Choroid plexus epithelial cell (primary cell): Measurements from ENCODE around the gene STIP1.
A peak's percentile ranks its signal among the peaks of the same experiment; 100 is the strongest.

Experiments
- DNase-seq: peaks from one replicate; pipeline ENCODE4 v3.0.0-alpha.2; 2010; ENCODE audit warnings: low read depth
- H3K4me3 ChIP-seq: 2 replicates; pipeline ENCODE4 v1.5.1; 2011; ENCODE audit warnings: low read depth, mild to moderate bottlenecking, control low read depth, low read length, moderate library complexity
- TF ChIP-seq, protein P1 (sequence below): conservative IDR thresholded peaks from 2 replicates; pipeline ENCODE4 v1.5.1; 2011; ENCODE audit warnings: low read depth, mild to moderate bottlenecking, control low read depth, inconsistent platforms, low read length, moderate library complexity

STIP1 gene

DNA sequence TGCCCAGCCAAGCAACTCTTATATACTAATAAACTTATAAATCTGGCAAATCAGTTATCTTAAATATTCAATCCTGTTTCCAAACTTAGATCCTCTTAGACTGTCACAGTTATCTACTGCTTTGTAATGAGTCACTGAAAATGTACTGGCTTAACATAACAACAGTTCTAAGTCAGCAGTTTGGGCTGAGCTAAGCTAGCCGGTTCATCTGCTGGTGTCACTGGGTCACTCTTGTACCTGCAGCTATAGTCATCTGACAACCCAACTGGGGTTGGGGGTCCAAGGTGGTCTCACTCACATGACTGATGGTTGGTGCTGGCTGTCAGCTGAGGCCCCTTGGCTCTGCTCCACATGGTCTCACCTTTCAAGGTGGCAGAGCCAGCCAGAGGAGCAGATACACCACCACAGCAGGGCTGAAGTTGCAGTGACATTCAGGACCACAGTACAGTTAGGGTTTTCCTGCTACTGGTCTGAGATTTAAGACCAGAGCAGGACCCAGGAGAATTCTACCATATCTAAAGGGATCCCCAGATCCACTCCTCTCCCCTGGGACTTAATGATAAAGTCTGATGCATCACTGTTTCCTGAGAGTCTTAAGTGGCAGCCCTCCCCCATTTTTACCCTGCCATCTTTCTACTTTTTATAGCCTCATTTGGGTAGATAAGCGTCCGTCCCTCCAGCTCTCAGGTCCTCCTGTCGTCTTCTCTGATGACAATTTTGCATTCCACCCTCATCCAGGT is 12.2 kb upstream of the STIP1 start:
- TF ChIP-seq, protein P1, sequence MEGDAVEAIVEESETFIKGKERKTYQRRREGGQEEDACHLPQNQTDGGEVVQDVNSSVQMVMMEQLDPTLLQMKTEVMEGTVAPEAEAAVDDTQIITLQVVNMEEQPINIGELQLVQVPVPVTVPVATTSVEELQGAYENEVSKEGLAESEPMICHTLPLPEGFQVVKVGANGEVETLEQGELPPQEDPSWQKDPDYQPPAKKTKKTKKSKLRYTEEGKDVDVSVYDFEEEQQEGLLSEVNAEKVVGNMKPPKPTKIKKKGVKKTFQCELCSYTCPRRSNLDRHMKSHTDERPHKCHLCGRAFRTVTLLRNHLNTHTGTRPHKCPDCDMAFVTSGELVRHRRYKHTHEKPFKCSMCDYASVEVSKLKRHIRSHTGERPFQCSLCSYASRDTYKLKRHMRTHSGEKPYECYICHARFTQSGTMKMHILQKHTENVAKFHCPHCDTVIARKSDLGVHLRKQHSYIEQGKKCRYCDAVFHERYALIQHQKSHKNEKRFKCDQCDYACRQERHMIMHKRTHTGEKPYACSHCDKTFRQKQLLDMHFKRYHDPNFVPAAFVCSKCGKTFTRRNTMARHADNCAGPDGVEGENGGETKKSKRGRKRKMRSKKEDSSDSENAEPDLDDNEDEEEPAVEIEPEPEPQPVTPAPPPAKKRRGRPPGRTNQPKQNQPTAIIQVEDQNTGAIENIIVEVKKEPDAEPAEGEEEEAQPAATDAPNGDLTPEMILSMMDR = no peak
- H3K4me3 ChIP-seq = no peak overlapping the region
- DNase-seq = peak; percentile 42

- no peak overlapping the region for H3K4me3 ChIP-seq
- TF ChIP-seq, protein P1 = no peak
- DNase-seq = no peak
These were observed 9.2 kb upstream of the STIP1 start for GRCh38 chr11:64176751-64177150.

- no peak for DNase-seq
- H3K4me3 ChIP-seq = no peak overlapping the region
- TF ChIP-seq, protein P1 = no peak
These were observed 7.8 kb upstream of the STIP1 start for GRCh38 chr11:64178203-64178602.

DNA sequence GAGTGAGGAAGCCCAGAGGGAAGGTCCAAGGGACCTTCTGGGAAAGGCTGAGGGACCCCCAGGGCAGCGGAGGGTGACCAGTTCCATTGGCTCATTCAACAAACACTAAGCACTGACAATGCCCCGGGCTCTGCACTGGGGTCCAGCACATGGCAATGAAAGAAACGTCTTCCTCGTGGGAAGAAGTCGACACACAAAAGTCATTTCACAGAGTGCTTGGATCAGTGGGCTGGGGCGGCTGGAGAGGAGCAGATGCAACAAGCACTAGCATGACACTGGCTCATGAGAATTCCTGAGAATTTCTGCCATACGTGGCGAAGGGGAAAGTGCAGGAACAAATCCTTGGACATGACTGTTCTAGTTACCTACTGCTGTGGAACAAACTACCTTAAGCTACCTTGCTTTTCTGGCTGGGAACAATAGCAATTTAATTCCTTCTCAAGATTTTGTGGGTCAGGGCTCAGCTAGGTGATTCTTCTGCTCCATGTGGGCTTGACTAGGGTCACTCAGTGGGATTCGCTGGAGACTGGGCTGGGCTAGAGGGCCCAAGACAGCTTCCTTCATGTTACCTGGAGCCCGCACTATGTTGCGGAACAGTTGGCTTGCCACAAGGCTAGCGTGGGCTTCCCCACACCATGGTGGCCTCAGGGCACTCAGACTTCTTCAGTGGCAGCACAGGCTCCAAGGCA is 6.9 kb upstream of the STIP1 start:
- TF ChIP-seq, protein P1 = no peak
- no peak for DNase-seq
- no peak overlapping the region for H3K4me3 ChIP-seq

DNA sequence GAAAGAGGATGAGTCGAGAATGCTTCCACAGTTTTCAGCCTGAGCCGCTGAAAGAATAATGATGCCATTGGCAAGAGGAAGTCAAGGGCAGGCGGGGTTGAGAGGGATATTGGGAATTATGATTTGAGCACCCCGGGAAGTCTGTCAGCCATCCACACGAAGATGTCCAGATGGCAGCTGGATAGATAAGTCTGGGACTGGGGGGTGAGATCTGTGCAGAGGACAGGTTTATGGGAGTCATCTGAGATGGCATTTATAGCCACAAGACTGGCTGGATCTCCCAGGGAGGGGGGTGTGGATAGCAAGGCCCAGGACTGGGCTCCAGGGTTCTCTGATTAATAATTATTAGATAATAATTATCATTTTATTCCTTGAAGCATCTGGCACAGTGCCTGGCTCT is 5.1 kb upstream of the STIP1 start:
- no peak for DNase-seq
- H3K4me3 ChIP-seq = no peak overlapping the region
- TF ChIP-seq, protein P1 = no peak

- peak overlapping the region; percentile 28 for H3K4me3 ChIP-seq
- TF ChIP-seq, protein P1 = no peak
- DNase-seq = peak; percentile 95
These were observed 4.2 kb upstream of the STIP1 start for GRCh38 chr11:64181506-64182411.
